GM12878 (cell line): ENCODE data around the gene KCNJ10. TPM values are rescaled to one million over a fixed set of nuclear protein-coding genes. Genes with fewer than 3 reads are reported as not detected.

Experiments
- ATAC-seq: fragments of 200-7000 bp; cut with Tn5 transposase; 3 replicates; pipeline ENCODE4 v1.9.1; 2020; ENCODE audit warnings: mild to moderate bottlenecking, moderate library complexity
- BruUV-seq: library from RNA; stranded (reverse); fragments of 400-500 nt; replicated peaks from 2 replicates; lab custom pipeline; 2021; lab: Mats Ljungman, UMichigan
- CTCF ChIA-PET: fragments of 300-600 bp; sonication (Branson Sonifier 250); formaldehyde crosslinking; extraction: SDS; loops from one replicate; lab custom pipeline; 2021; ENCODE audit warnings: inconsistent platforms; lab: Yijun Ruan, JAX
- POLR2A ChIA-PET: fragments of 350-600 bp; formaldehyde crosslinking; extraction: SDS; loops from one replicate; lab custom pipeline; 2021; ENCODE audit warnings: inconsistent platforms; lab: Charles Lee
- RAD21 ChIA-PET: fragments of 300-600 bp; sonication (Branson Sonifier 250); formaldehyde crosslinking; loops from one replicate; lab custom pipeline; 2023; ENCODE audit warnings: antibody characterized with exemption; ENCODE audit not compliant: unreplicated experiment; lab: Charles Lee
- SMC1A ChIA-PET: fragments of 300-600 bp; sonication (Branson Sonifier 250); formaldehyde crosslinking; loops from one replicate; lab custom pipeline; 2023; ENCODE audit not compliant: unreplicated experiment, uncharacterized antibody; lab: Charles Lee
- DNase-seq: peaks from one replicate; pipeline ENCODE4 v3.0.0-alpha.2; 2011; ENCODE audit warnings: low read depth, low spot score
- FAIRE-seq: peaks from 3 replicates; lab custom pipeline; 2011; peaks lifted over from hg19 to GRCh38; lab: Jason Lieb, UNC
- H2AFZ ChIP-seq: 2 replicates; pipeline ENCODE4 v1.6.0; 2011; ENCODE audit warnings: low read depth, low read length, control low read depth; ENCODE audit not compliant: control insufficient read depth
- H3K27ac ChIP-seq: 2 replicates; pipeline ENCODE4 v1.5.1; 2011; ENCODE audit warnings: control low read depth; ENCODE audit not compliant: control insufficient read depth, insufficient read depth
- H3K27me3 ChIP-seq, 2 experiments: replicated peaks in 1 of 2; 2 replicates each; pipeline versions ENCODE4 v1.6.0 to v1.6.1; 2011; ENCODE audit warnings: low read length in 1 of 2; ENCODE audit not compliant: control insufficient read depth in 2 of 2, insufficient read depth in 2 of 2
- H3K36me3 ChIP-seq, 2 experiments: 2 replicates each; pipeline ENCODE4 v1.5.1; 2011; ENCODE audit warnings: low read length in 1 of 2; ENCODE audit not compliant: control insufficient read depth in 2 of 2, insufficient read depth in 2 of 2
- H3K4me1 ChIP-seq: 2 replicates; pipeline ENCODE4 v1.6.1; 2011; ENCODE audit warnings: mild to moderate bottlenecking, low read length, moderate library complexity, mixed read lengths; ENCODE audit not compliant: control insufficient read depth, insufficient read depth
- H3K4me2 ChIP-seq: 2 replicates; pipeline ENCODE4 v1.6.0; 2011; ENCODE audit warnings: control low read depth; ENCODE audit not compliant: control insufficient read depth, insufficient read depth
- H3K4me3 ChIP-seq: fragments of 200-600 bp; sonication (generic); 2 replicates; pipeline ENCODE4 v1.5.1; 2016
- H3K79me2 ChIP-seq: 2 replicates; pipeline ENCODE4 v1.6.0; 2011; ENCODE audit warnings: low read length; ENCODE audit not compliant: control insufficient read depth, insufficient read depth
- H3K9ac ChIP-seq: 2 replicates; pipeline ENCODE4 v1.8.0; 2011; ENCODE audit warnings: low read length, control low read depth, mixed read lengths; ENCODE audit not compliant: control insufficient read depth, insufficient read depth
- H3K9me3 ChIP-seq: replicated peaks from 3 replicates; pipeline ENCODE4 v1.5.1; 2011; ENCODE audit warnings: mild to moderate bottlenecking, low read length; ENCODE audit not compliant: control insufficient read depth, insufficient read depth
- H4K20me1 ChIP-seq: 2 replicates; pipeline ENCODE4 v1.6.0; 2011; ENCODE audit not compliant: control insufficient read depth, insufficient read depth
- BMI1 ChIP-seq: fragments of 450-650 bp; IDR thresholded peaks from 2 replicates; pipeline ENCODE4 v1.6.1; 2016; ENCODE audit warnings: mild to moderate bottlenecking, moderate library complexity, borderline replicate concordance
- CEBPB ChIP-seq, 2 experiments: fragments of 150-350 bp in 1 of 2; IDR thresholded peaks; 2 replicates each; pipeline ENCODE4 v1.6.1; 2012 to 2014; ENCODE audit warnings: low read depth in 2 of 2, low read length in 2 of 2, borderline replicate concordance in 1 of 2, inconsistent platforms in 1 of 2
- CHD1 ChIP-seq: IDR thresholded peaks from 2 replicates; pipeline ENCODE4 v1.6.1; 2012; ENCODE audit warnings: low read depth, low read length, improper control_type of control experiment
- CREB1 ChIP-seq: IDR thresholded peaks from 2 replicates; pipeline ENCODE4 v1.6.1; 2012; ENCODE audit warnings: low read depth, mild to moderate bottlenecking, inconsistent platforms
- EZH2 ChIP-seq: IDR thresholded peaks from 2 replicates; pipeline ENCODE4 v1.6.1; 2012; ENCODE audit warnings: low read depth, mild to moderate bottlenecking, control low read depth, inconsistent platforms, low read length, borderline replicate concordance; ENCODE audit not compliant: control insufficient read depth
- NFIC ChIP-seq: IDR thresholded peaks from 2 replicates; pipeline ENCODE4 v1.6.1; 2012; ENCODE audit warnings: low read depth, mild to moderate bottlenecking, inconsistent platforms, low read length, moderate library complexity
- NRF1 ChIP-seq: conservative IDR thresholded peaks from 2 replicates; pipeline ENCODE4 v1.6.1; 2011; ENCODE audit warnings: mild to moderate bottlenecking, low read depth, low read length, improper control_type of control experiment
- PKNOX1 ChIP-seq: fragments of 450-650 bp; IDR thresholded peaks from 2 replicates; pipeline ENCODE4 v1.6.1; 2016; ENCODE audit warnings: mild to moderate bottlenecking
- RAD21 ChIP-seq: IDR thresholded peaks from 2 replicates; pipeline ENCODE4 v1.6.1; 2011; ENCODE audit warnings: mild to moderate bottlenecking, low read depth, low read length, moderate library complexity; ENCODE audit not compliant: insufficient read depth
- RAD51 ChIP-seq: fragments of 450-650 bp; IDR thresholded peaks from 2 replicates; pipeline ENCODE4 v1.6.1; 2016; ENCODE audit warnings: moderate library complexity, mild to moderate bottlenecking, inconsistent platforms
- RCOR1 ChIP-seq: conservative IDR thresholded peaks from 2 replicates; pipeline ENCODE4 v1.6.1; 2012; ENCODE audit warnings: low read depth, low read length, improper control_type of control experiment
- REST ChIP-seq: IDR thresholded peaks from 2 replicates; pipeline ENCODE4 v1.6.1; 2012; ENCODE audit warnings: mild to moderate bottlenecking, low read depth, low read length
- YBX1 ChIP-seq: fragments of 450-650 bp; IDR thresholded peaks from 2 replicates; pipeline ENCODE4 v1.6.1; 2016; ENCODE audit warnings: antibody characterized with exemption
- ZNF207 ChIP-seq: fragments of 450-650 bp; IDR thresholded peaks from 2 replicates; pipeline ENCODE4 v1.6.1; 2014; ENCODE audit warnings: antibody characterized with exemption, mild to moderate bottlenecking, borderline replicate concordance
- ZSCAN29 ChIP-seq: fragments of 450-650 bp; IDR thresholded peaks from 2 replicates; pipeline ENCODE4 v1.6.1; 2017; ENCODE audit warnings: mild to moderate bottlenecking, moderate library complexity
- ZZZ3 ChIP-seq: IDR thresholded peaks from 2 replicates; pipeline ENCODE4 v1.6.1; 2011; ENCODE audit warnings: low read depth; ENCODE audit not compliant: control insufficient read depth, insufficient read length
- WGBS: methylation state at CpG from one replicate; pipeline ENCODE4 v1.1.6; 2016; ENCODE audit warnings: low lambda C conversion rate; ENCODE audit not compliant: insufficient replicate concordance, insufficient coverage; ENCODE audit errors: missing lambda C conversion rate; 5-methylcytosine and 5-hydroxymethylcytosine counted together
- in situ Hi-C: fragments of 300-500 bp; cut with MboI; formaldehyde crosslinking; loops from 9 replicates; pipeline ENCODE4 v1.14.3; 2018; ENCODE audit warnings: mixed read lengths
- intact Hi-C: fragments of 100-400 bp; cut with micrococcal nuclease; formaldehyde crosslinking; loops from one replicate; pipeline ENCODE4 v1.14.2; 2022; ENCODE audit not compliant: unreplicated experiment
- polyA plus RNA-seq, 11 experiments: library from polyadenylated mRNA; depleted of rRNA in 4 of 11; unstranded in 6 of 11; stranded (reverse) in 5 of 11; fragments of >200 nt; fragmentation: Nextera tagmentation in 4 of 11; fragmentation: Illumina TruSeq in 1 of 11; extraction: Ambion mirVana in 4 of 11; extraction: Trizol in 1 of 11; gene quantifications; 1 replicate in 1 of 11; 2 replicates in 10 of 11; pipeline versions ENCODE4 v1.2.1 to v1.2.3, GENCODE V29; 2011 to 2016; ENCODE audit warnings: inconsistent platforms in 2 of 11, missing spikeins in 2 of 11, low read depth in 1 of 11
- total RNA-seq, 4 experiments: library from RNA; depleted of rRNA in 3 of 4; stranded (reverse); fragments of >200 nt in 3 of 4; fragmentation: Illumina TruSeq in 1 of 4; extraction: Trizol in 1 of 4; gene quantifications; 2 replicates each; pipeline versions ENCODE4 v1.2.1 to v1.2.3, GENCODE V29; 2013 to 2021
- TF ChIP-seq, protein P1 (sequence below): IDR thresholded peaks from 2 replicates; pipeline ENCODE4 v1.6.1; 2011; ENCODE audit warnings: borderline replicate concordance, low read depth, mild to moderate bottlenecking, moderate library complexity, mixed read lengths, low read length; ENCODE audit not compliant: insufficient read depth; ENCODE audit errors: extremely low read length
- TF ChIP-seq, protein P2 (sequence below): fragments of 450-650 bp; IDR thresholded peaks from 2 replicates; pipeline ENCODE4 v1.6.1; 2017; ENCODE audit warnings: mild to moderate bottlenecking, low read depth, inconsistent platforms; ENCODE audit not compliant: poor library complexity, severe bottlenecking

Gene KCNJ10
- total and polyA plus RNA-seq, 10 of the 15 experiments (the other 5 are each of a cell fraction or from before 2014, with no cell fraction given), result 0.01 to 0.29 (median 0.09) TPM; not detected in 2

GRCh38 chr1:159991513-159991912 lies 78.4 kb downstream of the KCNJ10 start:
- DNase-seq, result no peak
- TF ChIP-seq YBX1 (no peak), PKNOX1 (no peak), CEBPB (IDR thresholded peaks at IDR 0.05; ENCODE audit: borderline replicate concordance in 1 of 2, low read depth in 2 of 2, low read length in 2 of 2) (no peak), REST (no peak), ZZZ3 (no peak), CHD1 (no peak), BMI1 (no peak), CREB1 (no peak), RCOR1 (no peak), NFIC (no peak), EZH2 (no peak), ZSCAN29 (no peak), RAD51 (no peak), NRF1 (no peak), ZNF207 (no peak), RAD21 (no peak)
- TF ChIP-seq, protein P1, sequence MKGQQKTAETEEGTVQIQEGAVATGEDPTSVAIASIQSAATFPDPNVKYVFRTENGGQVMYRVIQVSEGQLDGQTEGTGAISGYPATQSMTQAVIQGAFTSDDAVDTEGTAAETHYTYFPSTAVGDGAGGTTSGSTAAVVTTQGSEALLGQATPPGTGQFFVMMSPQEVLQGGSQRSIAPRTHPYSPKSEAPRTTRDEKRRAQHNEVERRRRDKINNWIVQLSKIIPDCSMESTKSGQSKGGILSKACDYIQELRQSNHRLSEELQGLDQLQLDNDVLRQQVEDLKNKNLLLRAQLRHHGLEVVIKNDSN, result no peak
- TF ChIP-seq, protein P2, sequence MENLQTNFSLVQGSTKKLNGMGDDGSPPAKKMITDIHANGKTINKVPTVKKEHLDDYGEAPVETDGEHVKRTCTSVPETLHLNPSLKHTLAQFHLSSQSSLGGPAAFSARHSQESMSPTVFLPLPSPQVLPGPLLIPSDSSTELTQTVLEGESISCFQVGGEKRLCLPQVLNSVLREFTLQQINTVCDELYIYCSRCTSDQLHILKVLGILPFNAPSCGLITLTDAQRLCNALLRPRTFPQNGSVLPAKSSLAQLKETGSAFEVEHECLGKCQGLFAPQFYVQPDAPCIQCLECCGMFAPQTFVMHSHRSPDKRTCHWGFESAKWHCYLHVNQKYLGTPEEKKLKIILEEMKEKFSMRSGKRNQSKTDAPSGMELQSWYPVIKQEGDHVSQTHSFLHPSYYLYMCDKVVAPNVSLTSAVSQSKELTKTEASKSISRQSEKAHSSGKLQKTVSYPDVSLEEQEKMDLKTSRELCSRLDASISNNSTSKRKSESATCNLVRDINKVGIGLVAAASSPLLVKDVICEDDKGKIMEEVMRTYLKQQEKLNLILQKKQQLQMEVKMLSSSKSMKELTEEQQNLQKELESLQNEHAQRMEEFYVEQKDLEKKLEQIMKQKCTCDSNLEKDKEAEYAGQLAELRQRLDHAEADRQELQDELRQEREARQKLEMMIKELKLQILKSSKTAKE, result no peak

More at GRCh38 chr1:159991513-159991912, 78.4 kb downstream of the KCNJ10 start:
- H3K9me3 ChIP-seq, result no peaks in the 10 kb centered on the region
- in situ Hi-C loops (no loop called here), intact Hi-C loops (no loop called here)
- BruUV-seq, result no TSS peak
- H3K36me3 ChIP-seq, result no peaks in the 10 kb centered on the region
- 48% methylated on average over 4 of the region's 4 CpGs for WGBS
- ATAC-seq (no peak), FAIRE-seq (no peak)
- H3K4me2 ChIP-seq, result no peak overlapping the region
- no peak overlapping the region for H3K4me3 ChIP-seq
- no peak overlapping the region for H3K27ac ChIP-seq
- ChIA-PET RAD21 (no interaction called here), CTCF (interaction anchor here (0.9 to 1.4 kb wide), 3 partner anchors 9 to 16 kb away, joined by 3 to 9 read pairs (median 5); no protein-coding TSS in a partner anchor), SMC1A (no interaction called here), POLR2A (no interaction called here)
- H3K79me2 ChIP-seq, result no peaks in the 10 kb centered on the region
- no peaks in the 10 kb centered on the region for H4K20me1 ChIP-seq
- no peak overlapping the region for H3K9ac ChIP-seq
- no peaks in the 10 kb centered on the region for H3K4me1 ChIP-seq
- no peaks in the 10 kb centered on the region; a peak in 2 of 4 replicates for H3K27me3 ChIP-seq
- H2AFZ ChIP-seq, result no peak overlapping the region
